Ishikawa (cell line): Measurements from ENCODE around the gene PRKCSH.

Experiments
- CEBPB ChIP-seq: IDR thresholded peaks from 2 replicates; pipeline ENCODE4 v1.6.1; 2012
- CREB1 ChIP-seq: IDR thresholded peaks from 2 replicates; pipeline ENCODE4 v1.6.1; 2012; ENCODE audit warnings: low read depth
- EGR1 ChIP-seq: IDR thresholded peaks from 2 replicates; pipeline ENCODE4 v1.6.1; 2012
- EP300 ChIP-seq: IDR thresholded peaks from 2 replicates; pipeline ENCODE4 v1.6.1; 2012; ENCODE audit warnings: borderline replicate concordance
- FOXM1 ChIP-seq: IDR thresholded peaks from 2 replicates; pipeline ENCODE4 v1.6.1; 2012; ENCODE audit warnings: low read depth, borderline replicate concordance
- MAX ChIP-seq: IDR thresholded peaks from 2 replicates; pipeline ENCODE4 v1.6.1; 2012
- NFIC ChIP-seq: IDR thresholded peaks from 2 replicates; pipeline ENCODE4 v1.6.1; 2012
- RAD21 ChIP-seq: IDR thresholded peaks from 2 replicates; pipeline ENCODE4 v1.6.1; 2012; ENCODE audit warnings: low read depth
- REST ChIP-seq: IDR thresholded peaks from 2 replicates; pipeline ENCODE4 v1.6.1; 2012; ENCODE audit warnings: low read depth, mild to moderate bottlenecking
- TAF1 ChIP-seq: IDR thresholded peaks from 2 replicates; pipeline ENCODE4 v1.6.1; 2012; ENCODE audit warnings: low read depth, mild to moderate bottlenecking
- TCF12 ChIP-seq: IDR thresholded peaks from 2 replicates; pipeline ENCODE4 v1.6.1; 2012; ENCODE audit warnings: low read depth
- TEAD4 ChIP-seq: IDR thresholded peaks from 2 replicates; pipeline ENCODE4 v1.6.1; 2012
- USF1 ChIP-seq: IDR thresholded peaks from 2 replicates; pipeline ENCODE4 v1.6.1; 2012
- YY1 ChIP-seq: IDR thresholded peaks from 2 replicates; pipeline ENCODE4 v1.6.1; 2012; ENCODE audit warnings: low read depth
- ZBTB7A ChIP-seq: IDR thresholded peaks from 2 replicates; pipeline ENCODE4 v1.6.1; 2012; ENCODE audit warnings: low read depth

Gene PRKCSH

DNA sequence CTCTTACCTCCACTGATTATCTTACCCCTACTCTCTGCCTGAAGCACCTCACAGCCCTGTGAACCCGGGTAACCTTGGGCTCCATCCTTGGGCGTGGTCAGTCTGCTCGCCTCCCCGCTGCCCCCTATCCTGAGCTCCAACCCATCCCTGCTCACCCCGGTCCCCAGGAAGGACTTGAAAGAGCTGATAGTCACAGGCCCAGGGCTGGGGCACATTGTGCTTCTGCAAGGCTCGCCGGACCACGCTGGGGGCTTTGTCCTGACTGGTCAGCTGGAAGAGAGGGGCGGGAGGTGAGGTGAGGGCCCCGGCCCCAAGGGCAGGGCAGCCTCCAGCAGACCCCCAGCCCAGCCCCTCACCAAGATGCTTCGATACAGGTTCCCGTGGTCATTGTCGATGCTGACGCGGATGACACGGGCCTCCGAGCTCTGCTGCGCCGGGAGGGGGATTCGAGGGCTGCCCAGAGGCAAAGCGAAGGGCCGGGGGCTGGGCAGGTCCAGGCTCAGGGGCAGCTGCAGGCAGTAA is 38.3 kb upstream of the PRKCSH start:
- TF ChIP-seq FOXM1 (no peak), CREB1 (no peak), USF1 (no peak), TCF12 (no peak)

DNA sequence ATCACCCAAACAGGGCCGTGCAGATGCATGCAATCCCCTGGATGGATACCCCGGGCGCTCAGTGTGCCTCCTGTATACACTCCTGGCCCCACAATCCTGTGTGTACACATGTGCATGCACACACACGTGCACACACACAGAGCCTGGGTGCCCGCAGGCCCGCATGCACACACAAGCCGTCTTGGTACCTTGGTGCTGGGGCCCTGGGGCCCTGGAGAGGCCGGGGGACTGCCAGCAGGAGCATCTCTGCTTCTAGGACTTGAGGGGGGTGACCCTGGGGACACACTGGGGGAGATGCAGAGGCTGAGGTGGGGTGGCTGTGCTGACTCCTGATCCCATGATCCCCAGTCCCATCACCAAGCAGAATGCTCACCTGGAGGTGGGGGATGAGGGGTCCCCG is 35.8 kb upstream of the PRKCSH start:
- no peak for TF ChIP-seq REST
- TF ChIP-seq USF1: no peak
- TF ChIP-seq TEAD4: no peak
- no peak for TF ChIP-seq TCF12
- no peak for TF ChIP-seq RAD21
- TF ChIP-seq CEBPB: no peak
- TF ChIP-seq MAX: no peak
- no peak for TF ChIP-seq NFIC
- no peak for TF ChIP-seq EGR1
- no peak for TF ChIP-seq EP300
- no peak for TF ChIP-seq CREB1
- TF ChIP-seq TAF1: no peak
- no peak for TF ChIP-seq ZBTB7A
- TF ChIP-seq FOXM1: no peak
- no peak for TF ChIP-seq YY1

GRCh38 chr19:11400798-11401197 is 34.6 kb upstream of the PRKCSH start:
- no peak for TF ChIP-seq NFIC
- TF ChIP-seq MAX: no peak
- TF ChIP-seq EP300: no peak
- TF ChIP-seq RAD21: no peak
- TF ChIP-seq TEAD4: no peak
- no peak for TF ChIP-seq YY1
- TF ChIP-seq USF1: no peak
- no peak for TF ChIP-seq TAF1
- TF ChIP-seq ZBTB7A: no peak
- TF ChIP-seq EGR1: no peak
- no peak for TF ChIP-seq CREB1

- TF ChIP-seq NFIC (no peak), REST (no peak), CEBPB (no peak), CREB1 (no peak), YY1 (no peak), TAF1 (no peak), EP300 (no peak), RAD21 (no peak), MAX (no peak), FOXM1 (no peak), ZBTB7A (no peak), EGR1 (no peak)
These were observed 33.5 kb upstream of the PRKCSH start for GRCh38 chr19:11401808-11402543.

GRCh38 chr19:11404588-11405222 is 30.7 kb upstream of the PRKCSH start:
- no peak for TF ChIP-seq TCF12
- TF ChIP-seq REST: no peak
- no peak for TF ChIP-seq TAF1
- no peak for TF ChIP-seq FOXM1
- no peak for TF ChIP-seq CEBPB
- TF ChIP-seq TEAD4: no peak
- no peak for TF ChIP-seq RAD21
- no peak for TF ChIP-seq CREB1
- TF ChIP-seq NFIC: no peak
- TF ChIP-seq EGR1: no peak
- no peak for TF ChIP-seq ZBTB7A
- no peak for TF ChIP-seq YY1
- no peak for TF ChIP-seq EP300
- TF ChIP-seq USF1: no peak
- no peak for TF ChIP-seq MAX
